Effector CD8-positive, alpha-beta T cell (primary cell): ENCODE data around the gene RABGAP1.

Source experiments
- DNase-seq: peaks from one replicate; lab custom pipeline; 2025; lab: John Stamatoyannopoulos, UW

RABGAP1 gene

GRCh38 chr9:123008909-123009308 lies 68.1 kb downstream of the RABGAP1 start:
- no peak for DNase-seq

DNA sequence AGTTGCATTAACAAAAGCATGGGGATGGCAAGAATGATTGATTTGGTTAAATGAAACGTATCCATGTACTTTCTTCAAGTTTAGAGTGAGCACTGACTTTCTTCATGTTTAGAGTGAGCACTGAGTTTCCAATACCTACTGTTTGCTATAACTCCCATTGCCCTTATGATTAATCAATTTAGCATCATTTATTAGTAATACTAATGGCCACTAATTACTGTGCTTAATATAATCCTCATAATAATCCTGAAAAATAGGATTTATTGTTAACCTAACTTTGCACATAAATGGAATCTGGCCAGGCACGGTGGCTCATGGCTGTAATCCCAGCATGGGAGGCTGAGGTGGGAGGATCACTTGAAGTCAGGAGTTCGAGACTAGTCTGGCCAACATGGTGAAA lies 70.6 kb downstream of the RABGAP1 start:
- no peak for DNase-seq

- no peak for DNase-seq
Observed at GRCh38 chr9:123011878-123012528, 71.2 kb downstream of the RABGAP1 start.

DNA sequence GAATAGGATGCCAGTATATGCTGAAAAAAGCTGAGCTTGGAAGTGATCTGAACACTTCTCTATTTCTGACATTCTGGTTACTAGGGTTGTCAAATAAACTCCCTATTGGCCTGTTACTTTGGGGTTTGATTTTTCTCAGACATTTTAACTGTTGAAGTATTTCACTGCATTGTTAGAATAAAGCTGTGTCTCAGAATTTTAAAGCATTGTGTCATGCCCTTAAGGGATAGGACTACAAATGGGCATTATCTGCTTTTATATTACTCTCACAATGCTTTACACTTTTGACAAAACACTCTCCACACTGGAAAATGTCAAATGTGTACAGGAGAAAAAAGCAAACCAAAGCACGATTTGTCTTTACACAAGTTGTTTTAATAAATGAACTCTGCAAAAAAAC lies 75.8 kb downstream of the RABGAP1 start:
- no peak for DNase-seq

GRCh38 chr9:123020796-123021195 lies 80.0 kb downstream of the RABGAP1 start:
- no peak for DNase-seq

DNA sequence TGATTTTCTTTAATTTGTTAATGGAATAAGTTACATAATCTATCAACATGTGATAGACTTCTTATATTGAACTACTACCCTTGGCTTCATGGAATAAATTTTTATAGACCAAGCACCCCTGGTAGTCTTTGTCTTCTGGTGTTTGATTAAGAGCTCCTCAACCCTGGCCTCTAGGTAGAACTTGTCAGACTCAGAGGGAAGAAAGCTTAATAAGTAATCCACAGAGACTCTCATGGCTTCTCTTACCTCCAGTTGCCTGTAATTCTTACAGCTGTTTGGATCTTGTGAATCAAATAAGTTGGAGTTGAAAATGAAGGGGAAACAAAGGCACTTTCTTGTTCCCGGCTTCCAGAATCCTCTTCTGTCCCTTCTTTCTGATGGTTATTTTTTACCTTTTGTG lies 85.6 kb downstream of the RABGAP1 start:
- DNase-seq: no peak

- no peak for DNase-seq
Observed at GRCh38 chr9:123027517-123027916, 86.7 kb downstream of the RABGAP1 start.

DNA sequence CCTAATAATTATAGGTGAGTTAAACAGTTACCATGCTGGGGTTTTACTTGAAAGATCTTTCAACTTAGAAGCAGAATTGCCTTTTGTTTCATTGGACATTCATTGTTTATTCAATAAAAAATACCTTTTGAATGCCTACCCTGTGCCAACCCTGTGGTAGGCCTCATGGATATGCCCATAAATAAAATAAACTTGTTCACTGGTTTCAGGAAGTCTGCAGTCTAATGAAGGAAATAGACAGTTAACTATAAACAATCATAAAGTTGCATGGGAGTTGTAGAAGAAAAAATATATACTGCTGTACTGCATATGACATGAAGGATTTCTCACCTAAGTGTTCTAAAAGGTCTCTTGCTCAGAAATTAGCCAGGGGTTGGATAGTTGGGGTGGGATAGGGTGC lies 87.3 kb downstream of the RABGAP1 start:
- no peak for DNase-seq

- no peak for DNase-seq
Observed at GRCh38 chr9:123028973-123029372, 88.2 kb downstream of the RABGAP1 start.

- DNase-seq: no peak
Observed at GRCh38 chr9:123031963-123032362, 91.1 kb downstream of the RABGAP1 start.

- no peak for DNase-seq
Observed at GRCh38 chr9:123033352-123033751, 92.5 kb downstream of the RABGAP1 start, which contains the start of gene GPR21. GPR21 (plus strand) TSS chr9:123033667; CDS start chr9:123034567, 900 bp downstream.

GRCh38 chr9:123033864-123034601 lies 93.2 kb downstream of the RABGAP1 start:
- DNase-seq: no peak

GRCh38 chr9:123034881-123035510 lies 94.2 kb downstream of the RABGAP1 start:
- no peak for DNase-seq

DNA sequence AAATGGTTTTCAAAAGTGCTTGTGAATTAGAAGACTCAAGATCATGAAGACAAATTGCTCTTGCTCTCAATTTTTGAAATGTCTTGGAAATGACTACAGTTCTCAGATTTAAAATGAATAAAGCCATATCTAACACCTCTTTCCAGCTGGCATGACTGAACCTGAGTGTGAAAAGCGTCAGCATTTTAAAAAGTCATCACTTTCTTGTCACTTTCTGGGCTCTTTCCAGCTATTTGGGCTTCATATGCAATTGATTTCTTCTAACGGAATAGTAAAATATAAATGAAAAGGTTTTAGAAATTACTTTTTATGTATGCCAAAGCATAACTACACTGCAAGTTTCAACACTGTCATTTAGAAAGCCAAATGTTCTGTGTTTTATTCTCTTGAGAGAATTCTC lies 95.0 kb downstream of the RABGAP1 start:
- no peak for DNase-seq

- no peak for DNase-seq
Observed at GRCh38 chr9:123036893-123037545, 96.2 kb downstream of the RABGAP1 start.

- DNase-seq: no peak
Observed at GRCh38 chr9:123039617-123040219, 98.9 kb downstream of the RABGAP1 start.

- DNase-seq: no peak
Observed at GRCh38 chr9:123040801-123041200, 100.0 kb downstream of the RABGAP1 start.

GRCh38 chr9:123041489-123041888 lies 100.7 kb downstream of the RABGAP1 start:
- DNase-seq: no peak

GRCh38 chr9:123043081-123043939 lies 102.5 kb downstream of the RABGAP1 start:
- DNase-seq: no peak

- no peak for DNase-seq
Observed at GRCh38 chr9:123044586-123044985, 103.8 kb downstream of the RABGAP1 start.
